Adrenal gland (tissue), 5 donors: Measurements from ENCODE around the gene KIAA0586.

Source experiments
- CTCF ChIP-seq, 6 experiments: fragments of 450-650 bp in 4 of 6; fragments of 200-600 bp in 2 of 6; sonication (generic) in 1 of 6; IDR thresholded peaks; 1 replicate in 5 of 6; 2 replicates in 1 of 6; pipeline versions ENCODE4 v1.5.1 to v1.8.0; 2016 to 2021; ENCODE audit warnings: antibody characterized with exemption in 6 of 6, mild to moderate bottlenecking in 2 of 6, moderate library complexity in 1 of 6
- POLR2A ChIP-seq, 2 donors: fragments of 450-650 bp; IDR thresholded peaks; one replicate each; pipeline ENCODE4 v1.6.1; 2017; ENCODE audit warnings: antibody characterized with exemption in 2 of 2, mild to moderate bottlenecking in 2 of 2, moderate library complexity in 1 of 2
- donor health status: DM: no; HTN: no; CAD: no.

- no peak for TF ChIP-seq POLR2A (IDR thresholded peaks at IDR 0.05)
- TF ChIP-seq CTCF (IDR thresholded peaks at IDR 0.05) = no peak
Measured at GRCh38 chr14:58547649-58548048, 120.1 kb downstream of the KIAA0586 start.
